SKM-1 (cell line): ENCODE results near the gene SIRT3.

Source experiments
- DNase-seq: peaks from one replicate; lab custom pipeline; 2025; ENCODE audit not compliant: unreplicated experiment; lab: John Stamatoyannopoulos, UW

Gene SIRT3

GRCh38 chr11:217704-218103, 18.4 kb downstream of the SIRT3 start:
- DNase-seq, result no peak

- no peak for DNase-seq
These were observed 19.8 kb downstream of the SIRT3 start for GRCh38 chr11:216081-216974.

GRCh38 chr11:215581-216037, 20.5 kb downstream of the SIRT3 start:
- DNase-seq, result no peak

GRCh38 chr11:214083-214482, 22.1 kb downstream of the SIRT3 start:
- no peak for DNase-seq

GRCh38 chr11:213111-213510, 23.0 kb downstream of the SIRT3 start:
- DNase-seq, result no peak

GRCh38 chr11:212150-213100, 23.7 kb downstream of the SIRT3 start:
- DNase-seq, result no peak

GRCh38 chr11:211741-212140, 24.4 kb downstream of the SIRT3 start:
- no peak for DNase-seq

- DNase-seq, result no peak
These were observed 24.8 kb downstream of the SIRT3 start for GRCh38 chr11:211295-211694.

- DNase-seq, result no peak
These were observed 25.4 kb downstream of the SIRT3 start for GRCh38 chr11:210803-211180.

GRCh38 chr11:210122-210802, 25.9 kb downstream of the SIRT3 start:
- DNase-seq, result no peak

- DNase-seq, result no peak
These were observed 26.6 kb downstream of the SIRT3 start for GRCh38 chr11:209275-210121.

- no peak for DNase-seq
These were observed 27.3 kb downstream of the SIRT3 start for GRCh38 chr11:208917-209260.

- DNase-seq, result peak; percentile 13
These were observed 27.8 kb downstream of the SIRT3 start for GRCh38 chr11:208181-208916.

GRCh38 chr11:207863-208180, 28.3 kb downstream of the SIRT3 start:
- DNase-seq, result no peak

GRCh38 chr11:207208-207862, 28.8 kb downstream of the SIRT3 start, which contains the start of the genes BET1L and RIC8A:
TSS of gene BET1L (minus strand) at chr11:207399. CDS start at chr11:207321, 78 bp downstream.
TSS of gene RIC8A (plus strand) at chr11:207708. CDS start at chr11:208855, 1,147 bp downstream.
- peak; percentile 89 for DNase-seq

- no peak for DNase-seq
These were observed 29.5 kb downstream of the SIRT3 start for GRCh38 chr11:206526-207207.

- DNase-seq, result no peak
These were observed 30.1 kb downstream of the SIRT3 start for GRCh38 chr11:206002-206384.

- no peak for DNase-seq
These were observed 30.7 kb downstream of the SIRT3 start for GRCh38 chr11:205221-206001.
